ENCODE data around the gene ANKRD44.

DNA sequence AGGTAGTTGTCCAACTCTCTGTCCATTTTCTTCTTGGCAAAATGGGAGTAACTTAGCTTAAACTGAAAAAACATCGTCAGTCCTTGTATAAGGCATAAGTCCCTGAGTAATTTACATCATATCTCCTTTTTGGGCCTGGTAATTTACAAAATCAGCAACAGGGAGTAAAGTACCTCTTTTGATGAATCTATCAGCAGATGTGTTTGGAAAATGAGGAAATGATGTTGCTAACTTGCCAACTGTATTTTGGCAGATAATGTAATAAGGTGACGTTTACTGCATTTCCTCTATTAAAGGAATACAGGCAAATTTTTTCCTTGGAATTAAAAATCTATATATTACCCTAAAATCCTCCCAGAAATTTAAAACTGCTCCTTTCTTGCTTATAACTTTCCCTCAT, 29.2 kb downstream of the ANKRD44 start:
- TF ChIP-seq ZFX (IDR thresholded peaks at IDR 0.05; ENCODE audit: borderline replicate concordance) = no peak
- TF ChIP-seq CTCF (IDR thresholded peaks at IDR 0.05) = no peak

Data from 22Rv1 (cell line).